ENCODE results near the gene AXIN2.

- TF ChIP-seq EZH2 (IDR thresholded peaks at IDR 0.05; ENCODE audit: insufficient read depth, poor library complexity, severe bottlenecking) = no peak
- TF ChIP-seq EZH2phosphoT487 (IDR thresholded peaks at IDR 0.05; ENCODE audit: insufficient read depth, low read depth) = no peak
Measured at GRCh38 chr17:65604070-65604469, 42.6 kb upstream of the AXIN2 start.
